Fibroblast of villous mesenchyme (primary cell): ENCODE results near the gene TNFRSF19. TPM values are rescaled to one million over a fixed set of nuclear protein-coding genes. Genes with fewer than 3 reads are reported as not detected.

Experiments used
- DNase-seq: peaks from one replicate; pipeline ENCODE4 v3.0.0-alpha.2; 2010; ENCODE audit warnings: low read depth
- H3K4me3 ChIP-seq: 2 replicates; pipeline ENCODE4 v1.5.1; 2011; ENCODE audit warnings: low read depth, mild to moderate bottlenecking, low read length
- CTCF ChIP-seq: IDR thresholded peaks from 2 replicates; pipeline ENCODE4 v1.5.1; 2012; ENCODE audit warnings: low read depth, mild to moderate bottlenecking, low read length; ENCODE audit not compliant: insufficient read depth
- total RNA-seq: library from RNA; depleted of rRNA; stranded (reverse); fragments of >200 nt; gene quantifications from 2 replicates; pipeline ENCODE4 v1.2.3, GENCODE V29; 2012

Gene TNFRSF19
- total RNA-seq, 1 donor, result 139 TPM

GRCh38 chr13:23718996-23719395 lies 148.8 kb downstream of the TNFRSF19 start:
- TF ChIP-seq CTCF, result no peak
- no peak overlapping the region for H3K4me3 ChIP-seq
- peak; percentile 19 for DNase-seq

GRCh38 chr13:23722726-23723453 lies 152.7 kb downstream of the TNFRSF19 start:
- no peak for DNase-seq
- H3K4me3 ChIP-seq, result no peak overlapping the region
- no peak for TF ChIP-seq CTCF

- H3K4me3 ChIP-seq, result no peak overlapping the region
- DNase-seq, result peak; percentile 80
- TF ChIP-seq CTCF, result no peak
Observed at GRCh38 chr13:23723471-23723870, 153.3 kb downstream of the TNFRSF19 start.

GRCh38 chr13:23724196-23724970 lies 154.2 kb downstream of the TNFRSF19 start:
- DNase-seq, result no peak

More at GRCh38 chr13:23724196-23724970, 154.2 kb downstream of the TNFRSF19 start:
- H3K4me3 ChIP-seq, result no peak overlapping the region
- no peak for TF ChIP-seq CTCF

Other genes starting within 250 kb of the TNFRSF19 start
- 87.7 and 138 TPM in 2 replicates for gene SACS, start 136.7 kb upstream of the TNFRSF19 start, total RNA-seq